NK-92 (cell line): ENCODE data around the gene ATP1A1.

Experiments
- DNase-seq: peaks from one replicate; lab custom pipeline; 2025; ENCODE audit not compliant: unreplicated experiment; lab: John Stamatoyannopoulos, UW

The ATP1A1 gene

GRCh38 chr1:116412480-116412798 is 39.4 kb downstream of the ATP1A1 start:
- no peak for DNase-seq

- no peak for DNase-seq
These were observed 39.9 kb downstream of the ATP1A1 start for GRCh38 chr1:116412898-116413297.

DNA sequence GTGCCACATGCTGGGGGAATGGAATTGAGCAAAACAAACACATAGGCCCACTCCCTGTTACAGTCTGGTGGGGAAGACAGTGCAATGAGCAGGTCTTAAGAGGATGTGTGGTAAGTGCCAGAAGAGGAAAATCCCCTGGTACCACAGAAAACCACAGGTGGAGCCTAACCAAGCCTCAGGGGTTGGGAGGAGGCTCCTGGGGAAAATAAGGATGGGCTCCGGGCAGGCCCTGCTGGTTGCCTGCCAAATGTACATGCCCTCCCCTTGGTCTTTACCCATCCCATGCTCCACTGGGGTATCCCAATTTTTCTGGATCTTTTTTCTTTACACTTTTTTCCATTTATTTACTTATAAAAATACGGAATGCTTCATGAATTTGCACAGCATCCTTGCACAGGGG is 40.4 kb downstream of the ATP1A1 start:
- no peak for DNase-seq

GRCh38 chr1:116414364-116414763 is 41.3 kb downstream of the ATP1A1 start:
- DNase-seq = no peak

- no peak for DNase-seq
These were observed 42.2 kb downstream of the ATP1A1 start for GRCh38 chr1:116415200-116415698.

DNA sequence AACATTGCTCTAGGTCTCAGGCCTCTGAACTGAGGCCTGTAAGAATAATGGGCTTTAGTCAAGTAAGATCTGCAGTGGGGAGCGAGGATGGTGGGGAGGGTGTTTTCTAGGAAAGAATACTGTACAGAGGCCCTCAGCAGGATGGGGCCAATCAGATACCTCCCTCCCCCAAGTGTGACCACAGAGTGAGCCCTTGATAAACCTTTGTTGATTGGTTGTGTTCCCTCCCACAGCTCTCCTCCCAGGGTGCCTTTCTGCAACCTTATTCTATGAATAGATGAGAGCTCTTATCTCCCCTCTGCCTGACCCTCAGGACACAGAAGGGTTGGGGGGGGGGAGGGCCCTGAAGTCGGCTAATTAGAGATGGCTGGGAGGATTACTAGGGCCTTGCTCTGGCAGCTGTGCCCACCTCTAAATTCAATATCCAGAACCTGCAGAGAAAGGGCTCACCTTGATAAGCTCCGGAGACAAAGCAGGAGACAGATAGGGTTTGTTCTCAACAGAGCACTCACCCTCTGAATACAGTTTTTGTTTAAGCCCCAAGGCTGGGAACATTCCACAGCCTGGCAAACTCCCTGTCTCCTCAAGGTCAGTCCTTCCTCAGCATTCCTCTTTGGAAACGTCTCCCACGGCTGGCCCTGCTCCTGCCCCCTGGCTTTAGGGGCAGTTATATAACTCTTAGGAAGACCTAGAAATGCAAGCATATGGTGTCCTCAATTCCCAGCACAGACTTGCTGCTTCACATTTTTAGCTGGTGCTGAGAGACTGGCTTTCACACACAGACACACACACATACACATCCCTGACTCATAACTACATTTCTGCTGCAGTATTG is 42.9 kb downstream of the ATP1A1 start:
- DNase-seq = no peak

DNA sequence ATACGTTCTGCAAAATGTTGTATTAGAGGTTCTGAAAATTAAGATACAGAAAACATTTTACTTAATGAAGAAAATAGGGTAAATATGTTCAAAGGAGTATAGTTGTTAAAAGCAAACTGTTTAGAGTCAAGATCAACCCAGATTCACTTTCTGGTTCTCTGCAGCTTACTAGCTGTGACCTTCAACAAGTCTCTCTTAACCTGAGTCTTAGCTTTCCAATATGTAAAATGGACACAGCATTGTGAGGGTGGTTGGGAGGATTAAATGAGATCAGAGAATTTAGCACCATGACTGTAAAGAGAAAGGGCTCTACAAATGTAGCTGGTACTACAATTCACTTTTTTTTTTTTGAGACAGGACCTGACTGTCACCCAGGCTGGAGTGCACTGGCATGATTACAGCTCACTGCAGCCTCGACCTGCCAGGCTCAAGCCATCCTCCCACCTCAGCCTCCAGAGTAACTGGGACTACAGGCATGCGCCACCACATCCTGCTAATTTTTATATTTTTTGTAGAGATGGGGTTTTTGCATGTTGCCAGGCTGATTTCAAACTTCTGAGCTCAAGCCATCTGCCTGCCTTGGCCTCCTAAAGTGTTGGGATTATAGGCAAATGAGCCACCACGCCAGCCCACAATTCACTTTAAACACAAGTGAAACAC is 43.9 kb downstream of the ATP1A1 start:
- no peak for DNase-seq

DNA sequence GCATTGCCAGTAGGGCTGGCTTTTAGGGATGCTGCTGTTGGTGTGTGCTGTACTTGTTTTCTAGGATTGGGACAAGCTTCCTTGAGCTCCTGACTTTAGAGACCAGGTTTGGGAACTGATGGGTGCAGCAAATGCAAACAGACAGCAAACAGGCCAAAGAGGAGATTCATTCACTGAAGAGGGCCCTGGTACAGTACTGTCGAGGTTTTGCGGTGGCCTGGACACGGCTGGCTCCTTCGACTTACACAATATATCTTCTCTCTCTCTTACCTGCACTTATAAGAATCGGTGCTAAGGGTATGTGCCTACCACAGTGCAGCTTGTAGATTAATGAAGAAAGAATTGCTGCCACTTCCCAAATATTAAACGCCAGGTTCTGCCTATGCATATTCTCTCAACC is 44.6 kb downstream of the ATP1A1 start:
- DNase-seq = no peak

DNA sequence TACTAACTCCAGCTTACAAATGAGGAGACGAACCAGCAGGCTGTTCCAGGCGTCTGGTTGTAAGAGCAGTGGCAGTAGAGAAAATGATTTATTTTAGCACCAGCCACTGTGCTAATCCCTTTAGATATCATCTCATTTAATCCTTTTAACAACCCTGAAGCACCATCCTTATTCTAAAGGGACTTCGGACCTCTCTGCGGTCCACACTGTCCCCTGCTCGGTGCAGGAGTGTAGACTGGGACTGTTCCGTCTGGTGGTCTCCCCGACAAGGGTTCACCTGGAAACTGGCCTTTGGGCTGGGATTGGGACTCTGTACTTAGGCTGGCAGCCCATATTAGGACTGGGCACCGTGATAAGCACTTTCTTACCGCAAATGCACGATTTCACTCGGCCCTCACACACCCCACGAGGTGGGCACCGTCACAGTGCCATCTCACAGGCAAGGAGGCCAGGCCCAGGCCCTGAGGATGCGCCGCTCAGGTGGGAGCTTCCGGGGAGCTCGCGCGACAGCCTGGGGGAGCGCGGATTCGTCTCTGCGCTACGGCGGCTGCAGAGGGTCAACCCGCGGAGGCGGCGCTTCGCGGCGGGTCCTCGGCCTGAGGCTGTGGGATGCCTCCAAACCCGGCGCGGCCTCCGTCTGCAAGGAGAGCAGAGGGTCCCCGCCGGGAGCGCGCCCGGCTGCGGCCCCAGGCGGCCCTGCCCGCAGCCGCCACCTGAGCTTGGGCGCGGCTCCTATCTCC is 45.2 kb downstream of the ATP1A1 start:
- no peak for DNase-seq

GRCh38 chr1:116420417-116421200 is 47.6 kb downstream of the ATP1A1 start:
- DNase-seq = no peak

DNA sequence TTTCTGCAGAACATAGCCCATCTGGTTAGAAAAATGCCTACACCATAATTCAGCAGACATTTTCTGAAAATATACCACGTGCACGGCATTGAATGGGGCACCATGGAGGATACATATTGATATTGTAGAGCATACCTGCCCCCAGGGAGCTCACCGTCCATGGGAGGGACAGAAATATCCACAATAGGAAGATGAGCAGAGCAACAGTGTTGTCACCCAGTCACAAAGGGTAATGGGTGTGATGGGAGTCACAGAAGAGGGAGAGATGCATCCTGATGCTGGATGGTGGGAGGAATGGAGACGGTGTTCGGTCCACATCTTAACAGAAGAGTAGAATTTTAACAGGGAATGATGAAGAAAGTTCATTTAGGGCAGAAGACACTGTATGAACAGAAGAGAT is 51.4 kb downstream of the ATP1A1 start:
- no peak for DNase-seq

GRCh38 chr1:116424863-116425262 is 51.8 kb downstream of the ATP1A1 start:
- no peak for DNase-seq

- DNase-seq = no peak
These were observed 52.9 kb downstream of the ATP1A1 start for GRCh38 chr1:116425987-116426386.

DNA sequence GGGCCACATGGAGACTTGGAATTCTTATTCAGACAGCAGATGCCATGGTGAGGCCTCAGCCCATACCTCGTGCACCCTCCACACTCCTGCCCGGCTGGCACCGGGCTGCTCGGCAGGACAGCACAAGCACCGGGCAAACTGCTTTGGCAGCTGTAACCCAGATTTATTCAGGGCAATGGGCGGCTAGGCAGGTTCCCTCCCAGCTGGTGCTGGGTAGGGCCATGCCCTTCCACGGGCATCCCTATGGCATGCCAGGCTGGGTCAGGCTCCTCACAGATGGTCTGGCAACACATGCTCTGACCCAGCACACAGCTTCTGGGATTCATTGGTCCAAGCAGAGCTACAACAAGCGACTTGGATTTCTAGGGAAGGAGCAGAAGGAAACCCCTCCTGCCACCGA is 53.4 kb downstream of the ATP1A1 start:
- no peak for DNase-seq

- DNase-seq = no peak
These were observed 55.5 kb downstream of the ATP1A1 start for GRCh38 chr1:116428576-116428975.

- DNase-seq = no peak
These were observed 56.9 kb downstream of the ATP1A1 start for GRCh38 chr1:116429821-116430374.

GRCh38 chr1:116431870-116432500 is 58.9 kb downstream of the ATP1A1 start:
- no peak for DNase-seq

GRCh38 chr1:116432655-116433265 is 59.7 kb downstream of the ATP1A1 start:
- no peak for DNase-seq

DNA sequence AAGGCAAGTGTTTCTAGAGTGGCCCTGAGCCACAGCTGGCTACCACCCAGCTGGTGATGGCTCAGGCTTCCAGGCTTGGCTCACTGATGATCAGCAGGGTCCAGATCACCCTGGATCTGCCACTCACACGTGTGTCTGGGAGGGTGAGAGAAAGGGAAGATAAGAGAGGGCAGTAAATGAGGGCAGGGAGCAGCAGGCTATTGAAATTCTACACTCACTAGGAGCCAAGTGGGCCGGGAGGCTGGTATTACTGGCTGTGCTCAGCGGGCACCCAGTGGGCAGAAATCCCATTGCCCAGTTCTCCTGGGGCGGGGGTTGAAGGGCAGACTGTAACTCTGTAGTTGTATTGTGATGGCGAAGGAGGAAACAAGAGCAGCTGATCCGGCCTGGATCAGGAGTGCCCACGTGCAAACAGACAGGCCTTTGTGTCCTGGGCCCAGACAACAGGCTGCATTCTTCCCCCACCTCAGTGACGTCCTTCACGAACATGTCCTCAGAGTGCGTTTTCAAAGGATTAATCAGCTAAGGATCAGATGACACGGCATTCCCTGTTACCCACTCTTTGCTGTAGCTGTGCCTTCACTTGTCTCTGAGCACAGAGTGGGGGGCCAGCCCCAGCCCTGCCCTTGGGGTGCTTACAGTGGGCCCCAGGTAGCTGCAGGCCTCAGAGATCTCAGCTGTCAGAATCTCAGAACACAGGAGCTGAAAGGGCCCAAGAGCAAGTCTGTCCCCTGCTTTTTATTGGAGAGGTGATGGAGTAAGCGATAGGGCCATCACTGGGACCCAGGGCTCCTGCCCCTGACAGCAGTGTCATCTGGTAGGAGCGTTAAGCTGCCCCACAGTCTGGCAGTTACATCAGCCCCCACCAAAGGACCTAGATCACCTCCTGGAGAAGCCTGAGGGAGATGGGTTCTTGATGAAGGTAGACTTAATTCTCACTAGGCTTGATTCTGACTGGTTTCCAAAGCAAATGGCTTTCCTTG is 60.5 kb downstream of the ATP1A1 start:
- DNase-seq = no peak
